HepG2 (cell line): ENCODE data around the gene NDUFAF5. TPM values are rescaled to one million over a fixed set of nuclear protein-coding genes. Genes with fewer than 3 reads are reported as not detected.

ENCODE experiments used
- ASH2L ChIP-seq: fragments of 300-600, 200-600 bp; sonication (generic); IDR thresholded peaks from 2 replicates; pipeline ENCODE4 v1.7.0; 2017; ENCODE audit warnings: low read depth, mild to moderate bottlenecking, moderate library complexity, mixed read lengths, low read length; ENCODE audit not compliant: insufficient read length
- EHMT2 ChIP-seq: fragments of 200-600 bp; sonication (generic); IDR thresholded peaks from 2 replicates; pipeline ENCODE4 v1.7.0; 2017; ENCODE audit warnings: antibody characterized with exemption, low read depth, low read length, borderline replicate concordance
- HINFP ChIP-seq: sonication (generic); formaldehyde crosslinking; IDR thresholded peaks from 2 replicates; pipeline ENCODE4 v1.4.0; 2020; ENCODE audit warnings: low read depth, mild to moderate bottlenecking, missing genetic modification reagents
- IRF2 ChIP-seq: IDR thresholded peaks from 2 replicates; pipeline ENCODE4 v1.6.1; 2018; ENCODE audit warnings: missing genetic modification reagents, missing compliant biosample characterization
- KIAA2018 ChIP-seq: sonication (generic); formaldehyde crosslinking; IDR thresholded peaks from 2 replicates; pipeline ENCODE4 v1.5.0; 2020; ENCODE audit warnings: mild to moderate bottlenecking, missing genetic modification reagents, borderline replicate concordance
- MNT ChIP-seq: fragments of 450-650 bp; IDR thresholded peaks from 2 replicates; pipeline ENCODE4 v1.6.1; 2016
- RXRA ChIP-seq: sonication (generic); formaldehyde crosslinking; IDR thresholded peaks from 2 replicates; pipeline ENCODE4 v1.5.1; 2020; ENCODE audit warnings: missing genetic modification reagents
- SP1 ChIP-seq, 2 experiments: fragments of 450-650 bp in 1 of 2; sonication (generic) in 1 of 2; formaldehyde crosslinking in 1 of 2; IDR thresholded peaks; 2 replicates each; pipeline versions ENCODE4 v1.4.0 to v1.6.1; 2016 to 2020; ENCODE audit warnings: missing genetic modification reagents in 1 of 2
- SRSF4 ChIP-seq: fragments of 200-400 bp; formaldehyde crosslinking; IDR thresholded peaks from one replicate; pipeline ENCODE4 v1.6.1; 2018; ENCODE audit warnings: mild to moderate bottlenecking, low read depth, low read length, moderate library complexity; ENCODE audit not compliant: poor library complexity, severe bottlenecking
- TEAD3 ChIP-seq: optimal IDR thresholded peaks from 2 replicates; pipeline ENCODE3; 2016; ENCODE audit warnings: borderline replicate concordance
- ZNF224 ChIP-seq: sonication (generic); formaldehyde crosslinking; IDR thresholded peaks from 2 replicates; pipeline ENCODE4 v1.5.0; 2020; ENCODE audit warnings: mild to moderate bottlenecking, missing genetic modification reagents
- ZNF431 ChIP-seq: sonication (generic); formaldehyde crosslinking; IDR thresholded peaks from 2 replicates; pipeline ENCODE4 v1.9.0; 2022; ENCODE audit warnings: missing genetic modification reagents, low read depth, mild to moderate bottlenecking, borderline replicate concordance
- polyA plus RNA-seq, 8 experiments: library from polyadenylated mRNA; depleted of rRNA in 3 of 8; stranded (reverse) in 7 of 8; unstranded in 1 of 8; fragments of >200 nt; fragmentation: Illumina TruSeq in 4 of 8; extraction: Trizol in 4 of 8; gene quantifications; 2 replicates each; pipeline versions ENCODE4 v1.2.1 to v1.2.3, GENCODE V29; 2011 to 2016; ENCODE audit warnings: low read depth in 4 of 8, missing spikeins in 1 of 8, mixed read lengths in 1 of 8; ENCODE audit not compliant: insufficient read depth in 1 of 8
- total RNA-seq, 5 experiments: library from RNA; depleted of rRNA; stranded (reverse); fragments of >200 nt; fragmentation: Illumina TruSeq; extraction: Trizol; gene quantifications; 2 replicates each; pipeline ENCODE4 v1.2.3, GENCODE V29; 2016; ENCODE audit warnings: low read depth in 1 of 5

The NDUFAF5 gene
- total and polyA plus RNA-seq, 2 of the 13 experiments (the other 11 are each of a cell fraction or from before 2014, with no cell fraction given) = 23.1 to 66.7 TPM

- peak; percentile 88 for TF ChIP-seq KIAA2018
- peak; percentile 99 for TF ChIP-seq HINFP (CRISPR knock-in tag)
- peak; percentile 85 for TF ChIP-seq RXRA
- TF ChIP-seq ASH2L = peak; percentile 99
- TF ChIP-seq ZNF431 = peak; percentile 78
- peak; percentile 99 for TF ChIP-seq IRF2
- TF ChIP-seq ZNF224 (CRISPR knock-in tag) = peak; percentile 94
- no peak for TF ChIP-seq SP1 (IDR thresholded peaks at IDR 0.05)
- TF ChIP-seq SP1 (CRISPR knock-in tag; IDR thresholded peaks at IDR 0.05) = peak; percentile 92
- no peak for TF ChIP-seq SRSF4
- peak; percentile 93 for TF ChIP-seq TEAD3 (CRISPR knock-in tag)
- peak; percentile 93 for TF ChIP-seq MNT
- no peak; the same call in 1 of the 2 replicates for TF ChIP-seq EHMT2
Observed at GRCh38 chr20:13784893-13785715, at the start of gene NDUFAF5, which contains the start of gene ESF1 (continued).
